Mesenchymal stem cell (in vitro differentiated cells and primary cell): ENCODE data around the gene PTPN14.
A peak's percentile ranks its signal among the peaks of the same experiment; 100 is the strongest.

ENCODE experiments used
- DNase-seq: peaks from one replicate; pipeline ENCODE4 v3.0.0-alpha.2; 2013
- H2AFZ ChIP-seq: one replicate; pipeline ENCODE4 v1.6.1; 2013; ENCODE audit warnings: low read depth, mild to moderate bottlenecking, control low read depth, inconsistent platforms, low read length, moderate library complexity
- H2AK5ac ChIP-seq: 2 replicates; pipeline ENCODE4 v1.6.1; 2013; ENCODE audit warnings: low read length, moderate library complexity, mild to moderate bottlenecking, inconsistent platforms; ENCODE audit not compliant: severe bottlenecking
- H2BK120ac ChIP-seq: one replicate; pipeline ENCODE4 v1.6.1; 2013; ENCODE audit warnings: low read depth, mild to moderate bottlenecking, inconsistent platforms, low read length, moderate library complexity
- H2BK12ac ChIP-seq, 2 experiments: one replicate each; pipeline ENCODE4 v1.6.1; 2013; ENCODE audit warnings: inconsistent platforms in 2 of 2, low read length in 2 of 2, mild to moderate bottlenecking in 2 of 2, moderate library complexity in 2 of 2, control low read depth in 1 of 2
- H2BK15ac ChIP-seq: one replicate; pipeline ENCODE4 v1.6.1; 2013; ENCODE audit warnings: mild to moderate bottlenecking, low read depth, inconsistent platforms; ENCODE audit not compliant: poor library complexity, severe bottlenecking
- H2BK5ac ChIP-seq: 2 replicates; pipeline ENCODE4 v1.6.1; 2013; ENCODE audit warnings: low read depth, mild to moderate bottlenecking, low read length, control low read depth, inconsistent platforms; ENCODE audit not compliant: poor library complexity, severe bottlenecking
- H3K14ac ChIP-seq, 2 experiments: one replicate each; pipeline ENCODE4 v1.6.1; 2013; ENCODE audit warnings: inconsistent platforms in 2 of 2, low read length in 2 of 2, control low read depth in 1 of 2, mild to moderate bottlenecking in 1 of 2, moderate library complexity in 1 of 2
- H3K18ac ChIP-seq, 2 experiments: one replicate each; pipeline ENCODE4 v1.6.1; 2013; ENCODE audit warnings: inconsistent platforms in 2 of 2, low read length in 2 of 2, control low read depth in 1 of 2, low read depth in 1 of 2, mild to moderate bottlenecking in 1 of 2
- H3K23ac ChIP-seq, 2 experiments: one replicate each; pipeline ENCODE4 v1.6.1; 2013; ENCODE audit warnings: inconsistent platforms in 2 of 2, low read length in 2 of 2, mild to moderate bottlenecking in 2 of 2, moderate library complexity in 2 of 2, control low read depth in 1 of 2
- H3K27ac ChIP-seq: 2 replicates; pipeline ENCODE4 v1.5.1; 2013; ENCODE audit warnings: mild to moderate bottlenecking, moderate library complexity, low read length, control low read depth, inconsistent platforms; ENCODE audit not compliant: poor library complexity, severe bottlenecking
- H3K27me3 ChIP-seq, 2 experiments: 2 replicates each; pipeline versions ENCODE4 v1.6.1 to v1.7.0; 2013; ENCODE audit warnings: low read length in 2 of 2, mild to moderate bottlenecking in 2 of 2, moderate library complexity in 2 of 2, control low read depth in 1 of 2, inconsistent platforms in 1 of 2; ENCODE audit not compliant: control insufficient read depth in 1 of 2, insufficient read depth in 1 of 2
- H3K36me3 ChIP-seq, 2 experiments: 2 replicates each; pipeline versions ENCODE4 v1.6.1 to v1.7.0; 2013; ENCODE audit warnings: low read length in 2 of 2, control low read depth in 1 of 2, inconsistent platforms in 1 of 2, low read depth in 1 of 2, mild to moderate bottlenecking in 1 of 2; ENCODE audit not compliant: insufficient read depth in 2 of 2, control insufficient read depth in 1 of 2
- H3K4ac ChIP-seq, 2 experiments: one replicate each; pipeline ENCODE4 v1.6.1; 2013; ENCODE audit warnings: inconsistent platforms in 2 of 2, low read length in 2 of 2, mild to moderate bottlenecking in 2 of 2, moderate library complexity in 2 of 2, control low read depth in 1 of 2, low read depth in 1 of 2
- H3K4me1 ChIP-seq: 2 replicates; pipeline ENCODE4 v1.6.1; 2013; ENCODE audit warnings: low read depth, low read length, control low read depth; ENCODE audit not compliant: control insufficient read depth, insufficient read depth
- H3K4me2 ChIP-seq: 2 replicates; pipeline ENCODE4 v1.6.1; 2013; ENCODE audit warnings: low read length, mild to moderate bottlenecking, inconsistent platforms; ENCODE audit not compliant: poor library complexity, severe bottlenecking
- H3K4me3 ChIP-seq, 2 experiments: 2 replicates each; pipeline versions ENCODE4 v1.5.1 to v1.7.0; 2013; ENCODE audit warnings: low read length in 2 of 2, mild to moderate bottlenecking in 2 of 2, control low read depth in 1 of 2, low read depth in 1 of 2; ENCODE audit not compliant: insufficient read depth in 1 of 2
- H3K79me1 ChIP-seq: replicated peaks from 2 replicates; pipeline ENCODE4 v1.6.1; 2013; ENCODE audit warnings: mild to moderate bottlenecking, control low read depth, low read length, inconsistent platforms; ENCODE audit not compliant: poor library complexity, severe bottlenecking
- H3K9ac ChIP-seq: 2 replicates; pipeline ENCODE4 v1.7.0; 2013; ENCODE audit warnings: mild to moderate bottlenecking, low read length, moderate library complexity
- H3K9me3 ChIP-seq: 2 replicates; pipeline ENCODE4 v1.7.0; 2013; ENCODE audit warnings: mild to moderate bottlenecking, low read length; ENCODE audit not compliant: control insufficient read depth
- H4K8ac ChIP-seq: one replicate; pipeline ENCODE4 v1.6.1; 2013; ENCODE audit warnings: inconsistent platforms, mild to moderate bottlenecking, low read length, moderate library complexity
- H4K91ac ChIP-seq: one replicate; pipeline ENCODE4 v1.6.1; 2013; ENCODE audit warnings: mild to moderate bottlenecking, low read length, inconsistent platforms
- WGBS: methylation state at CpG from one replicate; pipeline ENCODE4 v1.1.7; 2013; ENCODE audit warnings: mixed read lengths; 5-methylcytosine and 5-hydroxymethylcytosine counted together

Gene PTPN14

DNA sequence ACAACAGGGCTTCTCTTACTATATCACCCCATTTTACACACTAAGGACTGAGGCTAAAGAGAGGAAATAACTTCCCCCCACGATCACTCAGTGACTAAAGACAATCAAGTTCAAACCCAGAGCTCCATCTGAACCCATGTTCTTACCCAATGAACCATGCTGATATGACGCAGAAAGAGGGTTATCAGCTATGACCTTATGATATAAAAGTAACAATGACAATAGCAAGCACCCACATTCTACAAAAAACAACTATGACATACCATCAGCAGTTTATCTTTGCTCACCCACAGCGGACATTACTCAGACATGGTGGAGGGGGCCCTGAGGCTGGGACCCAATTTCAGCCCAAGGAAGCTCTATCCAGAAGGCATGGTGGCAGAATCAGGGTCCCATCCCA is 75.7 kb downstream of the PTPN14 start:
- Histone ChIP-seq H2BK5ac (peak overlapping the region; percentile 84), H3K4me2 (peak overlapping the region; percentile 69), H3K4me1 (peaks cover 11% of the 10 kb centered on the region), H3K23ac (peak overlapping the region in 1 of 2 experiments; percentile 62), H2BK15ac (no peak overlapping the region), H3K18ac (peak overlapping the region; percentile 37 to 43), H4K91ac (no peak overlapping the region), H3K4me3 (peak overlapping the region in 1 of 2 experiments; percentile 34), H3K9ac (no peak overlapping the region), H4K8ac (no peak overlapping the region), H3K14ac (no peak overlapping the region), H3K4ac (no peak overlapping the region), H3K9me3 (no peaks in the 10 kb centered on the region), H3K27me3 (no peaks in the 10 kb centered on the region), H3K27ac (peak overlapping the region; percentile 98), H2BK12ac (peak overlapping the region; percentile 32 to 54), H2BK120ac (no peak overlapping the region), H3K36me3 (peaks cover 0 to 3% of the 10 kb centered on the region in 2 experiments), H2AFZ (no peak overlapping the region), H2AK5ac (peak overlapping the region; percentile 64), H3K79me1 (no peaks in the 10 kb centered on the region)
- DNase-seq, result no peak
- 98% methylated on average over 3 of the region's 3 CpGs for WGBS

DNA sequence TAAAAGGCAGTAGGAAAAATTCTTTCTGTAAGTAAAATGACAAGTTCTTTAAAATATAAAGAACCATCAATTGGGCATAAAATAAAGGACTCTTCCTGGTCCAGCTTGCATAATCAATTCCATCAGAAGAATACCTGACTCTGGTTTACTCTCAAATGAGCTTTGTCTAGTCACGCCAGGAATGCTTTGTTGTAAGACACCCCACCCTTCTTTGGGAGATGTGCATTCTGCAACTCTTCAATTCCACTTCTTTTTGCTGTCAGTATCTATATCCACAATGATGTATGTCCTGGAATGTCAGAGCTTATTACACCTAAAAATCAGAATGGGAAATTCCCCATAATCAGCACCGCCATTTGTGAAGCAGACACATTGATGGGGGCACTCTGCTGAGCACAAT is 76.1 kb downstream of the PTPN14 start:
- Histone ChIP-seq H3K23ac (no peak overlapping the region), H3K4me2 (peak overlapping the region; percentile 69), H3K14ac (no peak overlapping the region), H3K27me3 (no peaks in the 10 kb centered on the region), H2BK15ac (no peak overlapping the region), H3K18ac (no peak overlapping the region), H2BK5ac (no peak overlapping the region), H3K4me1 (peaks cover 12% of the 10 kb centered on the region), H3K4me3 (no peak overlapping the region), H3K4ac (no peak overlapping the region), H2AFZ (no peak overlapping the region), H2BK120ac (no peak overlapping the region), H2AK5ac (peak overlapping the region; percentile 31), H3K36me3 (peaks cover 0 to 3% of the 10 kb centered on the region in 2 experiments), H4K8ac (no peak overlapping the region), H3K27ac (peak overlapping the region; percentile 98), H2BK12ac (peak overlapping the region in 1 of 2 experiments; percentile 46), H3K9ac (no peak overlapping the region), H4K91ac (no peak overlapping the region), H3K79me1 (no peaks in the 10 kb centered on the region), H3K9me3 (no peaks in the 10 kb centered on the region)
- DNase-seq, result no peak
- 88% methylated on average over 2 of the region's 2 CpGs for WGBS

DNA sequence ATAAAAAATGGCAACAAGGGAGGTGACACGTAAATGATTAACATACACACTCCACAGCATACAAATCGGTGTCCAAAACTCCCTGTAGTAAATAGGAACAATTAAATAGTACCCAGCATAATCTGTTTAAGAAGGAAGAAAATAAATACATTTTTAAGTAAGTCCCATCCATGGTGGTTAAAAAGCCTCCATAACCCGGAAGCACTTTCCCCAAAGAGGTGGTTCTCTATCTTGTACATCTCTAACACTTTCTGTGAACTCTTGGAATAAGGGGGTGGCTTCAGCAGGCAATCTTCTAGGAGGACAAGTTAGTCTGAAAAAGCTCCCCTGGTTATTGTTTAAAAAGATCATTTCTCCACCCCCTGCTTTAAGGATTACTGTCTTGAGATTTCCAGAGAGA is 76.9 kb downstream of the PTPN14 start:
- H4K8ac ChIP-seq, result no peak overlapping the region
- H2AK5ac ChIP-seq, result no peak overlapping the region
- no peak overlapping the region for H2AFZ ChIP-seq
- DNase-seq, result no peak
- no peak overlapping the region for H4K91ac ChIP-seq
- no CpG with 5 or more reads among the region's 3 CpGs for WGBS
- H2BK120ac ChIP-seq, result no peak overlapping the region
- no peak overlapping the region for H3K4ac ChIP-seq
- H3K27ac ChIP-seq, result peak overlapping the region; percentile 83
- no peak overlapping the region for H3K4me3 ChIP-seq
- H3K18ac ChIP-seq, result no peak overlapping the region
- H3K27me3 ChIP-seq, result no peaks in the 10 kb centered on the region
- no peak overlapping the region for H2BK15ac ChIP-seq
- no peak overlapping the region for H3K9ac ChIP-seq
- no peaks in the 10 kb centered on the region for H3K79me1 ChIP-seq
- H3K9me3 ChIP-seq, result no peaks in the 10 kb centered on the region
- peak overlapping the region; percentile 6 for H3K4me2 ChIP-seq
- H3K36me3 ChIP-seq, result peaks cover 0 to 3% of the 10 kb centered on the region in 2 experiments
- no peak overlapping the region for H2BK5ac ChIP-seq
- no peak overlapping the region for H3K14ac ChIP-seq
- peaks cover 12% of the 10 kb centered on the region for H3K4me1 ChIP-seq
- no peak overlapping the region for H2BK12ac ChIP-seq
- H3K23ac ChIP-seq, result no peak overlapping the region

DNA sequence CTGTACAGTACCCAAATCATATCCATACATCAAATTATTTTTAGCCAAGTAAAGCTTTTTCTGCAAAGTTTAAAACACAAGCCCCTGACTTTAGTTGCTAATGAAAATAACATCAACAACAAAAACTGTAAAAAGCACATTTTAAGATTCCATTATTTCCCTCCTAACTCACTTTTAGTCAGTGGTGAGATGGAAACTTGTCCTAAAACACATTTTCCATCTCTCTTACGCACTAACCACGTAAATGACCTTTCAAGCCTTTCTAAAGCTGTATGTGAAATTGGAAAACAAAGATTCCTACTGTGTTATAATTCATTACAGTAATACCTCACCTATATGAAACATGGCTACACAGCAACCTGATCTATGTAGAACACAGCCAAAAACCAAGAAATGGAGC is 77.5 kb downstream of the PTPN14 start:
- H3K4ac ChIP-seq, result no peak overlapping the region
- no peaks in the 10 kb centered on the region for H3K9me3 ChIP-seq
- no peak overlapping the region for H3K14ac ChIP-seq
- H3K27ac ChIP-seq, result peak overlapping the region; percentile 83
- H3K36me3 ChIP-seq, result peaks cover 0 to 3% of the 10 kb centered on the region in 2 experiments
- WGBS, result 100% methylated on average over 2 of the region's 2 CpGs
- no peak overlapping the region for H2AFZ ChIP-seq
- H3K79me1 ChIP-seq, result no peaks in the 10 kb centered on the region
- no peak overlapping the region for H2BK12ac ChIP-seq
- DNase-seq, result no peak
- H3K18ac ChIP-seq, result no peak overlapping the region
- no peak overlapping the region for H3K9ac ChIP-seq
- peaks cover 12% of the 10 kb centered on the region for H3K4me1 ChIP-seq
- no peaks in the 10 kb centered on the region for H3K27me3 ChIP-seq
- no peak overlapping the region for H2BK5ac ChIP-seq
- no peak overlapping the region for H3K4me3 ChIP-seq
- H3K23ac ChIP-seq, result no peak overlapping the region
- H3K4me2 ChIP-seq, result no peak overlapping the region
- no peak overlapping the region for H2AK5ac ChIP-seq
- H2BK15ac ChIP-seq, result no peak overlapping the region
- H4K8ac ChIP-seq, result no peak overlapping the region
- no peak overlapping the region for H2BK120ac ChIP-seq
- H4K91ac ChIP-seq, result no peak overlapping the region
